ENCODE data around the gene RNF135.
"Not testable (repeated sequence)": the region's sequence is repeated elsewhere in the genome, so short reads cannot be mapped to it uniquely, and the experiment has no call there.

Gene RNF135

GRCh38 chr17:30956764-30957374, 14.0 kb upstream of the RNF135 start:
- DNase-seq, result no peak

DNA sequence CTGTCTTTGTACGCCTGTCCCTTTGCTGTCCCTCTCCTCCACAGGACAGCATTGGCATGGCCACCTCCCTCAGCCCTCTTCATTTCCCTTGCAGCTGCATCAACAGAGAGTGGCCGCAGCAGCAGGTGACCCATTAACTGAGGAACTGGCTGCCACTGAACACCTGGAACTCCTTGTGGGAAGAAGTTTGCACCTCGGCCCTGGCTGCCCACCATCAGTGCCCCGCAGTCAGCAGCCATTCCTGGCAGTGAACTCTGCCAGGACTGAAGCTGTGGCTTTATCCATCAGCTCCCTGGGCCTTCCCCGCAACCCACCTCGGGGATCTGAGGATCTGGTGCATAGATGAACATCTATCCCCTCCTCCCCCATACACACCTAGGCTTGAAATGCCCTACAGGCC, 13.1 kb upstream of the RNF135 start:
- DNase-seq, result no peak

DNA sequence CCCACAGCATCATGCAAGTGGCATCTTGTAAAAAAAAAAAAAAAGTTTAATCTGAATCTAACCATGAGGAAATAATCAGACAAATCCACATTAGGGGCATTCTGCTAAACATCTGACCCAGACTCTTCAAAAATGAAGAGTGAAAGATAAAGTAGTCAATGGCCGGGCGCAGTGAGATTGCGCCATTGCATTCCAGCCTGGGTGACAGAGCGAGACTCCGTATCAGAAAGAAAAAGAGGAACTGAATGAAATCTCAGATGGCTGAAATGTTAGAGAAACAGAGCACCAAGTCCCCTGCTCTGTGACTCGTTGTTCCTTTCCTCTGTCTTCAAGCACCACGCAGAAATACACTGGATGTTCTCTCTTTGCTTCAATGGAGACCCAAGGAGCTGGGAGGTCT, 12.7 kb upstream of the RNF135 start:
- DNase-seq, result no peak

- DNase-seq, result no peak
Observed at GRCh38 chr17:30961209-30962188, 9.3 kb upstream of the RNF135 start.

DNA sequence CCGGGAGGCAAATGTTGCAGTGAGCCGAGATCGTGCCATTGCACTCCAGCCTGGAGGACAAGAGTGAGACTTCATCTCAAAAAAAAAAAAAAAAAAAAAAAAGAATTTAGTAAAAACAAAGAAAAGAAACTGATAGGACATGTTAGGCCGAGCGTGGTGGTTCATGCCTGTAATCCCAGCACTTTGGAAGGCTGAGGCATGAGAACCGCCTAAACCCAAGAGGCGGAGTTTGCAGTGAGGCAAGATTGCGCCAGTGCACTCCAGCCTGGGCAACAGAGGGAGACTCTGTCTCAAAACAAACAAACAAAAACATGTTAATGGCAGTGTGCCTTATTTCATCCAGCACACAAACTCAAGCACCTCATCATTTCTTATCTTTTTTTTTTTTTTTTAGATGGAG, 6.5 kb upstream of the RNF135 start:
- DNase-seq, result not testable (repeated sequence)

DNA sequence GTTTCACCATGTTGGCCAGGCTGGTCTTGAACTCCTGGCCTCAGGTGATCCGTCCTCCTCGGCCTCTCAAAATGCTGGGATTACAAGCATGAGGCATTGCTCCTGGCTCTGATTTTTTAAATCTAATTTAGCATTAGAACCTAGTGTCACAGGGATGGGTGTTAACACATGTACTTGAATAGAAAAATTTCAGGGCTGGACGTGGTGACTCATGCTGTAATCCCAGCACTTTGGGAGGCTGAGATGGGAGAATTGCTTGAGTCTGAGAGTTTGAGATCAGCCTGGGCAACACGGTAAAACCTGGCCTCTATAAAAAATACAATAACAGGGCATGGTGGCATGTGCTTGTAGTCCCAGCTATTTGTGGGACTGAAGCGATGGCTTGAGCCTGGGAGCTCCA, 6.0 kb upstream of the RNF135 start:
- DNase-seq, result no peak

DNA sequence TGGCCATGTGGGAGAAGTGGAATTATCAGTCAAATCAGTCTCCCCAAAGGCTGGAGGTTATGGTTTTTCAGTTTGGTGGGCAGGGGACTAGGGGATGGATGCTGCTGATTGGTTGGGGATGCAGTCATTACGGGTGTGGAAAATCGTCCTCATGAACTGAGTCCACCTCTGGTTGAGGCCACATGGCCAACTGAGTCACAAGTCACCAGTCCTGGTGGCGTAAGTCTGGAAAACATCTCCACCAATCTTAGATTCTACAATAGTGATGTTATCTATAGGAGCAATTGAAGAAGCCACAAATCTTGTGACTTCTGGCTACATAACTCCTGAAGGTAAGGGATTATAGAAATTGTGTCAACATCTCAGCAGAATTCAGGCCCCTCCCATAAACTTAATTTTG, 5.2 kb upstream of the RNF135 start:
- no peak for DNase-seq

DNA sequence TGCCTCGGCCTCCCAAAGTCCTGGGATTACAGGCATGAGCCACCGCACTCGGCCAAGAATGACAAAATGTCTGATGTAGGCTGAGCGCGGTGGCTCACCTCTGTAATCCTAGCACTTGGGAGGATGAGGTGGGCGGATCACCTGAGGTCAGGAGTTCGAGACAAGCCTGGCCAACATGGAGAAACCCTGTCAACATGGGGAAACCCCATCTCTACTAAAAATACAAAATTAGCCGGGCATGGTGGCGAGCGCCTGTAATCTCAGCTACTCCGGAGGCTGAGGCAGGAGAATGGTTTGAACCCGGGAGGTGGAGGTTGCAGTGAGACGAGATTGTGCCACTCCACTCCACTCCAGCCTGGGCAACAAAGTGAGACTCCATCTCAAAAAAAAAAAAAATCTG, 2.9 kb upstream of the RNF135 start:
- not testable (repeated sequence) for DNase-seq

DNA sequence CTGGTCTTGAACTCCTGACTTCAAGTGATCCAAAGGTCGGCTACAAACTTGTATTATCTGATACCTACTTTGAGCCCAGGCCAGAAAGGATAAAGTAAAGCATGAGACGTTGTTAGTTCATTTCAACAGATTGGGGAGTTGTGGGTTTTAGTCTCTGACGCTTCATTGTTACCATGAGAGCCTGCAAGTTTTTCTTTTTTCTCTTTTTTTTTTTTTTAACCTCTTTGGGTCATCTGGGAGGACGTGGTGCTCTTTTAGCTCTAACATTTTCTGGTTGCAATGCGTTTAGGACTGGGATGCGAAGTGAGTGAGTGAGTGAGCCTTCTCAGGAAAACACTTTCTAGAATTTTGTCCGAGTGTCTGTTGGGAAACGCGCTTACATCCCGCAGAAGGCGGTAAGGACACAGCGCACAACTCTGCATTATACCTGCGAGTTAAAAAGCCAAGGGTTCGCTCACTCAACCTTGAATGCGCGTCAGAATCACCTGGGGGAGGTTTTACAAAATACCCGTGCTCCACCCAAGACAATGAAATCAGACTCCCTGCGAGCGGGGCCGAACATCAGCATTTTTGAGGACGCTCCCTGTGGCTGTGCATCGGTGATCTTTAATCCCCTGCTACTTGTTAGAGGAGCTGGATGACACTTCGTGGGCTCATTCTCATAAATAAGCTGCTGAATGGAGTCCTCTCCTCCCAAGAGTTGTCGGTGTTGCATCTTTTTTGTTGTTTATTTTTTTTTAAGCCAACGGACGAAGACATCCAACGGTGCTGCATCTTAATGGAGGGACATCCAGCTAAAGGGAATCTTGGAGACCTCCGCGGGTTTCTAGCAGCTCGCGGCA, 629 bp upstream of the RNF135 start:
- no peak for DNase-seq

GRCh38 chr17:30975042-30975820, 4.4 kb downstream of the RNF135 start:
- no peak for DNase-seq

- DNase-seq, result not testable (repeated sequence)
Observed at GRCh38 chr17:30979919-30980318, 9.1 kb downstream of the RNF135 start.

DNA sequence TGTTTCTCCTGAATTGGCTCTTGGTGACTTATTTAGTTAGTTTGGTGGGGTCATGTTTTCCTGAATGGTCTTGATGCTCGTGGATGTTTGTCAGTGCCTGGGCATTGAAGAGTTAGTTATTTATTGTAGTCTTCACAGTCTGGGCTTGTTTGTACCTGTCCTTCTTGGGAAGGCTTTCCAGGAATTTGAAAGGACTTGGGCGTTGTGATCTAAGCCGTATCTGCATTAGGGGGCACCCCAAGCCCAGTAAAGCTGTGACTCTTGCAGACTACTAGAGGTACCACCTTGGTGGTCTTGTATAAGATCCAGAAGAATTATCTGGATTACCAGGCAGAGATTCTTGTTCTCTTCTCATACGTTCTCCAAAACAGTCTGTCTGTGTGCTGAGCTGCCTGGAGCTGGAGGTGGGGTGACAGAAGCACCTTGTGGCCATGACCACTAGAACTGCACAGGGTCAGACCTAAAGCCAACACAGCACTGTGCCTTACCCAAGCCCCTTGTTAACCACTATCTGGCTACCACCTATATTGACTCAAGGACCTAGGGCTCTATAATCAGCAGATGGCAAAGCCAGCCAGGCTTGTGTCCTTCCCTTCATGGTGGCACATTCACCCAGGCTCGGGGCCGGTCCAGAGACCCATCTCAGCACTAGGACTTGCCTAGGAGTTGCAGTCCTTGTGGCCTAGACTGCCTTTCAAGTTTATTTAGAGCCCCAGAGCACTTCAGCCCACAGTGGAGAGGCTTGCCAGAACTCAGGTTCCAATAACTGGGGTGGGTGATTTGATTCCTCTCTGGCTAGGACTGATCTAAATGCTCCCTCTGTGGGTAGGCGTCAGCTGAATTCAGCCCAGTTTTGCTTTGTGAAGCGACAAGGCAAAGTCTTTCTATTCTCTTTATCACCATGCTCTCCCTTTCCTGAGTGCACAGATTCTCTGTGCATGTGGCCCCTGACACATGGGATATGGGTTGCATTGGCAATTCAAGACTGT, 11.0 kb downstream of the RNF135 start:
- DNase-seq, result no peak

DNA sequence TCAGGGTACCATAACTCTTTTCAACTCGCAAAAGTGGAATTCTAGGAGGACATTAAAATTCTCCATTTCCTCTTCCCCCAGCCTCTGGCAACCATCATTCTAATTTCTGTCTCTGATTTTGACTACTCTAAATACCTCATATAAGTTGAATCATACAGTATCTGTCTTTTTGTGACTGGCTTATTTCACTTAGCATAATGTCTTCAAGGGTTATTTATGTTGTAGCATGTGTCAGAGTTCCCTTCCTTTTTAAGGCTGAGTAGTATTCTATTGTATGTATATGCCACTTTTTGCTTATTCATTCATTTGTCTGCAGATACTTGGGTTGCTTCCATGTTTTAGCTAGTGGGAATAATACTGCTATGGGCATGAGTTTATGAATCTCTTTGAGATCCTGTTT, 12.0 kb downstream of the RNF135 start:
- DNase-seq, result no peak

DNA sequence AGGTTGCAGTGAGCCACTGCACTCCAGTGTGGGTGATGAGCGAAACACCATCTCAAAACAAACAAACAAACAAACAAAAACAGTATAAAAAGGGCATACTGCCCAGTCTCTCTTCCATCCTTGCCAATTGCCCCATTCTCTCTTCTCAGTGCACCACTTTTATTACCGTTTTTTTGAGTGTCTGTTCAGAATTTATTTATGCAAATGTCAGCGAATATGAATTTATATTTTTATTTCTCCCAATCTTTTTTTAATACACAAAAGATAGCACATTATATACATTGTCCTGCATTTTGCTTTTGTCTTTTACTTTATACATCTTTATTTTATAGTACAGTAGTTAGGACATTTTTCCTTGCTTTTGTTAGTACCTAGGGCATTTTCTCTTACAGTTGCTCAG, 19.6 kb downstream of the RNF135 start:
- DNase-seq, result no peak

GRCh38 chr17:30992551-30992950, 21.7 kb downstream of the RNF135 start:
- no peak for DNase-seq

DNA sequence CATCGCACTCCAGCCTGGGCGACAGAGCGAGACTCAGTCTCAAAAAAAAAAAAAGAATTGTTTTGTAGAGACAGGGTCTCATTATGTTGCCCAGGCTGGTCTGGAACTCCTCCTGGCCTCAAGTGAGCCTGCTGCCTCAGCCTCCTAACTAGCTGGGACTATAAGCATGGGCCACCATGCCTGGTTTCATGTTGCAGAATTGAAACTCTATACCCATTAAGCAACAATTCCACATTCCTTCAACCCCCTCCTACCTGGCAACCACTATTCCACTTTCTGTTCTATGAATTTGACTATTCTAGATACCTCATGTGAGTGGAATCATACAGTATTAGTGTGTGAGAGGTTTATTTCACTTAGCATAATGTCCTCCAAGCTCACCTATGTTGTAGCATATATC, 24.5 kb downstream of the RNF135 start:
- no peak for DNase-seq

- DNase-seq, result no peak
Observed at GRCh38 chr17:30996486-30996885, 25.6 kb downstream of the RNF135 start.

DNA sequence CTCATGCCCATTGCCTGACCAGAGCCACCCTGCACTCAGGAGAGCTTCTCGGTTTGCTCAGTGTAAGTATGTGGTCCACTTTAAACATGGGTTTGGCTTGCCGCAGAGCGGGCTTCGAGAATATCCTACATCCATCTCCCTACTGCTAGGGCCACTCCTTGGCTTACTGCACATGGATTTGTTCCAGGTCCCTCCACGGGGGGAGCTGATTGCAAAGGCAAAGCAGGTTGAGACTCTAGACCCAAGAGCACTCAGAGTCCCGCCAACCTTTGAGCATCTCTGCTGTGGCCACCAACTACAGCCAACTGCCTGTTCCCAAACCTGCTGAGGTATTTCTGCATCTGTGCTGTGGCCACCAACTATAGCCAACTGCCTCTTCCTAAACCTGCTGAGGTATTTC, 26.4 kb downstream of the RNF135 start:
- no peak for DNase-seq

DNA sequence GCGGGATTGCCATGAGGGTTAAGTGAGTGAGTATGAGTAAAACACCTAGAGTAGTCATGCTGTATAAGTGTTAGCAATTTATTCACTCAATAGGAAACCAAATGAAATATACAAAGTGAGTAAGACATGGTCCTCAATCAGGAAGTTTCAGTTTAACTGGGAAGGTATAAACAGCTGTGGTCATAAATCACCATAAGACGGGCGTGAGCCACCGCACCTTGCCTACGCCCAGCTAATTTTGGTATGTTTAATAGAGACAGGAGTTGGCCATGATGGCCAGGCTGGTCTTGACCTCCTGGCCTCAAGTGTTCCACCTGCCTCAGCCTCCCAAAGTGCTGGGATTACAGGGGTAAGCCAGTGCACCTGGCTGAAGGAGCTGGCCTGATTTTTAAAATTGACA, 27.0 kb downstream of the RNF135 start:
- DNase-seq, result no peak

- DNase-seq, result no peak
Observed at GRCh38 chr17:31002047-31002446, 31.2 kb downstream of the RNF135 start.

DNA sequence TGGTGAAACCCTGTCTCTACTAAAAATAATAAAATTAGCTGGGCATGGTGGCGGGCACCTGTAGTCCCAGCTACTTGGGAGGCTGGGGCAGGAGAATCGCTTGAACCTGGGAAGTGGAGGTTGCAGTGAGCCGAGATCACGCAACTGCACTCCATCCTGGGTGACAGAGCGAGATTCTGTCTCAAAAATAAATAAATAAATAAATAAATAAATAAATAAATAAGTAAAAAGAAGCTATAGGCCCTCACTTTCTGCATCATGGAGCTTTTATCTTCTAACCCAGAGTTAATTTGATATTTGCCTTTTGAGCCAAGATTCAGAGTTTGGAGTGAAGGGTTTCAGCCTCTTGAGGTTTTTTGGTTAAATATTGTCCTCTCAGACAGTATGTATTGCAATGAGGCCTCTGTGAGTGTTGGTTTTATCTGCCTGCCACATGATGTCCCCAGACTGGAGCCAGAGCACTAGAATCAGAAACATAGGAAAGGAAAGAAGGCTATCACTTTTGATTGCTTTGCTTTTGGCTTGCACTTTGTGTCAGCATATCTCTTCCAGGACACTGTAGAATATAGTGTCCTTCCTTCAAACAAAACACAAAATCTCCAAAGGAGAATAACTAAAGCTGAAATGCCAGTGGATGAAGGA, 32.5 kb downstream of the RNF135 start:
- DNase-seq, result no peak

Data from COR-L47 (cell line).